H1 (cell line): Measurements from ENCODE around the gene OSBPL2. TPM values are rescaled to one million over a fixed set of nuclear protein-coding genes. Genes with fewer than 3 reads are reported as not detected.

Source experiments
- HDAC6 ChIP-seq: IDR thresholded peaks from one replicate; pipeline ENCODE4 v1.7.1; 2012; ENCODE audit warnings: low read depth, mild to moderate bottlenecking, inconsistent platforms, low read length, moderate library complexity
- POLR2AphosphoS5 ChIP-seq: IDR thresholded peaks from 2 replicates; pipeline ENCODE4 v1.6.1; 2011; ENCODE audit warnings: low read depth, low read length
- SIN3A ChIP-seq, 2 experiments: IDR thresholded peaks in 1 of 2; conservative IDR thresholded peaks in 1 of 2; 2 replicates each; pipeline ENCODE4 v1.6.1; 2011 to 2012; ENCODE audit warnings: low read length in 2 of 2, improper control_type of control experiment in 1 of 2, low read depth in 1 of 2, mild to moderate bottlenecking in 1 of 2
- SIRT6 ChIP-seq: IDR thresholded peaks from one replicate; pipeline ENCODE4 v1.7.1; 2012; ENCODE audit warnings: low read length, inconsistent platforms
- SIX5 ChIP-seq: IDR thresholded peaks from 2 replicates; pipeline ENCODE4 v1.6.1; 2011; ENCODE audit warnings: mild to moderate bottlenecking, low read depth, low read length
- SRF ChIP-seq: IDR thresholded peaks from 2 replicates; pipeline ENCODE4 v1.6.1; 2011; ENCODE audit warnings: mild to moderate bottlenecking, low read depth, low read length, moderate library complexity
- USF2 ChIP-seq: IDR thresholded peaks from 2 replicates; pipeline ENCODE4 v1.6.1; 2011; ENCODE audit warnings: low read length, improper control_type of control experiment
- ZNF274 ChIP-seq: IDR thresholded peaks from 2 replicates; pipeline ENCODE4 v1.7.0; 2012; ENCODE audit warnings: low read length, borderline replicate concordance; ENCODE audit errors: extremely low read depth
- polyA plus RNA-seq, 7 experiments: library from polyadenylated mRNA; depleted of rRNA in 3 of 7; stranded (reverse) in 5 of 7; unstranded in 2 of 7; fragments of >200 nt in 5 of 7; fragments of 200-250 nt in 2 of 7; gene quantifications; 1 replicate in 5 of 7; 2 replicates in 1 of 7; 4 replicates in 1 of 7; pipeline versions ENCODE4 v1.2.1 to v1.2.3, GENCODE V29; 2011 to 2013; ENCODE audit warnings: missing spikeins in 2 of 7, mixed read lengths in 2 of 7
- total RNA-seq: library from RNA; stranded (reverse); fragmentation: NEBNext Ultra II Directional; extraction: Animal tissue kit (Norgen Biotek cat#: 25700); gene quantifications from 2 replicates; pipeline ENCODE4 v1.2.1, GENCODE V29; 2021

The OSBPL2 gene
- total and polyA plus RNA-seq, 2 of the 8 experiments (the other 6 are each of a cell fraction or from before 2014, with no cell fraction given) = 11.7 to 42.4 TPM

- no peak for TF ChIP-seq USF2
- no peak for TF ChIP-seq POLR2AphosphoS5
- no peak for TF ChIP-seq SIRT6
- TF ChIP-seq HDAC6 = no peak
- no peak for TF ChIP-seq ZNF274
- no peak for TF ChIP-seq SIX5
- no peak for TF ChIP-seq SRF
- no peak for TF ChIP-seq SIN3A (conservative IDR thresholded peaks at IDR 0.05 in 1 of 2, IDR thresholded peaks at IDR 0.05 in 1 of 2; ENCODE audit: low read depth in 1 of 2, low read length in 2 of 2)
Measured at GRCh38 chr20:62242176-62242575, 3.9 kb downstream of the OSBPL2 start (continued).
